Superior temporal gyrus (tissue), 1 donor: ENCODE data around the gene ZCCHC12.
"Not testable (repeated sequence)": the region's sequence is repeated elsewhere in the genome, so short reads cannot be mapped to it uniquely, and the experiment has no call there.

Experiments
- DNase-seq: peaks from one replicate; pipeline ENCODE4 v3.0.0-alpha.2; 2016; ENCODE audit errors: extremely low spot score

The ZCCHC12 gene

DNA sequence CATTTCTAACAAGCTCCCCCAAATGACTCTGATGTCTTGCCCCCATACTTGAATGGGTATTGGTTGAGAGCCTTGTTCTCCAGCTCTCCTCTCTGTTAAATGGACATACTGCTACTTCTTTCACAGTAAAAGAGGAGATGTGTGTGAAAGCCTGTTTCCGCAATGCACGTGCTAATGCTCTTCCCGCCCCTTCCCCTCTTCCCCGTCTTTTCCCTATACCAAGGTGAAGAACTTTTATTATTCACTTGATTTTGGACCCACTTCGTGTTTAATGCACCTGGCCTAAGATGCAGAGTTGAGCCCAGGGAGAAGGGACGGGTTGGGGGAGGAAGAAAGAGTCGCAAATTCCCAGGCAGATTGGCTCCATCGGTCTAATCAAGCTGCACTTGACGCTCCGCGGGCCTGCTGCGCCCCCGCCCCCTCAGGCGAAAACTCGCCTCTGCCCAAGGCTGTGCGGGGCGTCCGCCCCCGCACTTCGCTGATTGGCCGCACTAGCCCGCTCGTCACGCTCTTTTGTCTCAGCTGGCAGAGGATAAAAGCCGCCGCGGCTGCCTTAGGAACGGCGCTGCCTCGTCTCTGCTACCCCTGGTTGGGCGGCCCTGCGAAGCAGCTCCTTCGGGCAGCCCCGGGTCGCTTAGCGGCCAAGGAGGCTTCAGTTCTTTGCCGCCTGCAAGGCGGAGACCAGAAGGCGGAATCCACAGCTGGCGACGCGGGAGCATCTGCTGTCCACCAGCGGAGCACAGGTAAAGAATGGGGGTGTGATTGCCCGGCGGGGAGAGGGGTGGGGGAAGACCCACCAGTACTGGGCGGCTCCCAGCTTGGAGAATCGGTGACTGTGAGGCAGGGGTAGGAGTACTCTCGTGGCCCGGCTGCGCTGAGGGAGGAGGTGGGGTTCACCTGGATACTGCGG is at the start of gene ZCCHC12:
Gene ZCCHC12 (plus strand): TSS at position 562 of the 910 bp plus-strand sequence. CDS start 1,421 bp downstream, outside the sequence.
- DNase-seq: peak; percentile 49

DNA sequence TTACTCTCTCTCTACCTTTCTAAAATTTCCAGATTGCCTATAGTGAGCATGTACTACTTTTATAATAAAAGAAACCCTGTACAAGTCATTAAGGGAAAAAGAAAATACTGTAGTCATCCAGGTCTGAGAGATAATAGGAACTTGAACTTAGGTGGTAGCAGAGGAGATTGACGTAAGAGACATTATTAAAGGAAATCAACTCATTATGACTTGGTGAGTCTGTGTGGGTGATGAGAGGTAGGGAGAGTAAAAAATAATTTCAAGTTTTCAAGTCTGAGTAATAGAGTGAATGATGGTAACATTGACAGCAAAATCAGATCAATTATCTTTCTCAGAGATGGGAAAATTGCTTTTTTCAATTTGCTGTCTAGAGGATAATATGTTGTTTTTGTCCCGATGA is 44.0 kb upstream of the ZCCHC12 start:
- DNase-seq: no peak

DNA sequence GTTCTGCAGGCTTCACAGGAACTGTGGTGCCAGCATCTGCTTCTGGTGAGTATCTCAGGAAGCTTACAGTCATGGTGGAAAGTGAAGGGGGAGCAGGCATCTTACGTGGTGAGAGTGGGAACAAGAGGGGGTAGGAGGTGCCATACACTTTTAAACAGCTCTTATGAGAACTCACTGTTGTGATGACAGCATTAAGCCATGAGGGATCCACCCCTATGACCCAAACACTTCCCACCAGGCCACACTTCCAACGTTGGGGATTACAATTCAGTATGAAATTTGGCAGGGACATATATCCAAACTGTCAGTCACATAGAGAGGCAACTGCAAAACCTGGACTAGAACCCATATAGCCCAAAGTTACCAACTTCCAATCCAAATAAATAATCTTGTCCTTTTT is 43.1 kb upstream of the ZCCHC12 start:
- no peak for DNase-seq

DNA sequence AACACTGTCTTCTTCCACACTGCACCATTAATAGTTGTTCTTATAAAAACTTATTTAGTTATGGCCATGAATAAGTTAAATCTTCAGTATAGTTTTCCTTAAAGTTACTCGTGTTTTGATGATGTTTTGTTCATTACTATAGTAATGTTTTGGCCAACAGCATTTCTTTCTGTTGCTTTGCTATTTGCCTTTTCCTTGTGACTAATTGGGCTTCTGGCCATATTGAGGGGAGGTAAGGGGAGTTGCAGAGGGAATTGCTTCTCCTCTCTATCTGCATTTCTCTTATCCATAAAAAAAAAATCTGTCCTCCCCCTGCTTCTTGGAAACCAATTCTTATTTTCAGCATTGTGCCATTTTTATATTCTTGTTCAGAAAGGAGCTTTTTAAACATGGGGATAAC is 42.7 kb upstream of the ZCCHC12 start:
- DNase-seq: no peak

DNA sequence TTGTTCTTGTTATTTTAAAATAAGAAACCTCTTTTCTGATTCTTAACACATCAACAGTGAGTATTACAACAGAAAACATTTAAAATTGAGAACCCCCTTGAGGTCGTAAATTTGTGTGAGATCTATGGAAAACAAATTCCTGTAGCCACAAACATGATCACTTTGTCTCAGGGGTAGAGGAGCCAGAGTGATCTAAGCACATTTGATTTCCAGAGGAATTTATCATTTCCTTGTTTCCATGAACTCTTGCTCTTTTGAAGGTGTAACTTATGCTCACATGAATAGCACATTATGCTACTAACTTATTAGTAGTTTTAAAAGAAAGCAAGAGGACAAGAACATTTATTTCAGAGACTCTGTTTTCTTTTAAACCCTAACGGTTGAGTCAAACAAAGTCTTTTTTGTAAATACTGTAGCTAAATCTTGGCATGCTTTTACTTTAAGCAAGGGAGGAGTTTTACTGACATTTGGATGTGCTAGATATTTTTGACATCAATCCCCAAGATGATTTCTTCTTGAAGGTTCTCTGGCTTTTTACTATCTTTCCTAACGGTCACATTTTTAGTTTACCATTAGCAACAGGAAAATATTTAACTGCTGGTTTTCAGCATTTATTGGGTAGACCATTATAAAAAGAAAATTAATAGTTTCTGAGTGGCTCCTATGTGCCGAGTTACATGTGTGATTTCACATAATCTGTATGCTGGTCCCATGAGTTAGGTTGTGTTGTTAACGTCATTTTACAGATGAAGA is 27.9 kb upstream of the ZCCHC12 start:
- DNase-seq: no peak

DNA sequence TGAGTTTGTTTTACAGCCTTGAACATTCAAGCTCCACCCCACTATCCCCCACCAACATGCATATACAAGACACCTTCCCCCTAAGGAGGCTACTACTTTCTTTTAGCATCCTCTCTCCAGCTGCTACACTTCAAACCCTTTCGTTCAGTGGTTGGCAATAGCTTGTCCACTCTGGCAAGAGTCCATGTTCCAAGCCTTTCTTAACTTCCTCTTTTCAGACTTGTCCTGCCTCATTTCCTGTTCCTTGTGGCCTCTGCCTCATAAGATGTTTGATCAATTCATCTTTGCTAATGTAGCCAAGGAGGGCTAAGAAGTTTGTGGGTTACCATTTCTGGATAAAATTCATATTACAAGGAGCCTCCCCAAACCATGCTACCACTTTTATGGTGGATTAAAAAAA is 20.8 kb upstream of the ZCCHC12 start:
- no peak for DNase-seq

DNA sequence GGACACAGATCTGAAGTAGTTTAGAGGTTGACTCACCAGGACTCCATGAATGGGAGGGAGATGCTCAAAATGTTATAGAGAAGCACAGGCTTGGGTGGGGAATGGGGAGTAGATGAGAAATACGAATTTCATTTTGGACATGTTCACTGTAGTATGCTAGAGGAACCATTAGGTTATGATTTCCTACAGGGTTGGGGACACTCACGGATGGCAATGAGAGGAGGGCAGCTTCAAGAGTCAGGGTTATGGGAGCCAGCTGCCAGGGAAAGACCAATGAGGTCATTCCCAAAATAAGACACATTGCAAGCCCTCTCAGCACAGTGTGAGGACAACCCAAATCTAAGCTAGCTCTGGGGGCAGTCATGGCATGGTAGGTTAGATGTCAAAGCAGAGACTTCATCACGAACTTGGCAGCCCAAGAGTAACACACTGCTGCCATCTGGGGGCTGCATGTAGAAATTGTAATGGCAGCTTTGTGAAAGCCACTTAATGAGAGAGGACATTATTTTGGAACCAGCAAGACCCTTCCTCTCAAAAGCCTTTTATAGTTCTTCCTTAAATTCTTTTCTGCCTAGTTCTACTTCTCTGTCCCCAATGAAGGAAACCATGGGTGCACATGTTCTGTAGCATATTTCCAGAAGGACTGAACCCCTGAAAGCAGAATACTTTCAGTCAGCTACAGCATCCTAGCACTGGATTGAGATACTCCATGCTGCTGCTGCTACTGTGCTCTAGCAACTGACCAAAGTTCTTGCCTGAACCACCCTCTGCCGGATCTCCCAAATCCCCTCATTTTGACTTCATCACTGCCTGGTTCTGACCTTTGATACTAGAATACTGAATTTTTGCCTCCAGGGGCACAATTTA is 16.2 kb upstream of the ZCCHC12 start:
- DNase-seq: peak; percentile 71

DNA sequence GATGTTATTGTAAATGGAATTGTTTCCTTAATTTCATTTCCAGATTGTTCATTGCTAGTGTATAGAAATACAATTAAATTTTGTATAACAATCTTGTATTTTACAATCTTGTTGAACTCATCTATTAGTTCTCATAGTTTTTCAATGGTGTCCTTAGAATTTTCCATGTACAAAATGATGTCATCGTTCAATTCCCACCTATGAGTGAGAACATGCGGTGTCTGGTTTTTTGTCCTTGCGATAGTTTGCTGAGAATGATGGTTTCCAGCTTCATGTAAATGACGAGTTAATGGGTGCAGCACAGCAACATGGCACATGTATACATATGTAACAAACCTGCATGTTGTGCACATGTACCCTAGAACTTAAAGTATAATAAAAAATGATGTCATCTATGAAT is 6.4 kb upstream of the ZCCHC12 start:
- not testable (repeated sequence) for DNase-seq

DNA sequence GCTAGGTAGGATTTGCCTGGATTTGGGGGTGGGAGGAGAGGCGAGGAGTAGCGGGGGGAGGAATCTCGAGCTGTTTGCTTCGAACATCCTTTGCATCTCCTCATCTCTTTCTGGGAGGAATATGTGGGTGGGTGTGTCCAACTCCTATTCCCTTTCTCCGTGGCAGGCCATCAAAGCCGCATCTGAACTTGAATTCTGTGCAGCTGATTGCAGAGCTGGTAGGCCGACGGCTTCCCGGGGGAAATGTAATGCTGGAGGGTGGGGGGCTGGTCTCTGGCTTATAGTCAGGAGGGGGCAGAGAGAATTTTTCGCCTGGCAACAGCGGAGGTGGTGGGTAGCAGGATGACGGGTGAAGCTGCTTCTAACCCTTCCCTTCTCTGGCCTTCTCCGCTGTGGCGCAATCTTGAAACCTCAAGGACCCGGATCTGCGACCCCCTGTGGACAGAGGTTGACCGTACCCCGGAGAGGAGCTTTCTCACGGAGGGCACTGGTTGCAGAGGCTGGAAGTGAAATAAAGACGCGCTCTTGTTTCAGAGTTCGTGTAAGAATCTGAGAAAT is 628 bp downstream of the ZCCHC12 start:
- no peak for DNase-seq

DNA sequence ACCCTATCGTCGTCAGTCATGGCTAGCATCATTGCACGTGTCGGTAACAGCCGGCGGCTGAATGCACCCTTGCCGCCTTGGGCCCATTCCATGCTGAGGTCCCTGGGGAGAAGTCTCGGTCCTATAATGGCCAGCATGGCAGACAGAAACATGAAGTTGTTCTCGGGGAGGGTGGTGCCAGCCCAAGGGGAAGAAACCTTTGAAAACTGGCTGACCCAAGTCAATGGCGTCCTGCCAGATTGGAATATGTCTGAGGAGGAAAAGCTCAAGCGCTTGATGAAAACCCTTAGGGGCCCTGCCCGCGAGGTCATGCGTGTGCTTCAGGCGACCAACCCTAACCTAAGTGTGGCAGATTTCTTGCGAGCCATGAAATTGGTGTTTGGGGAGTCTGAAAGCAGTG is 1.6 kb downstream of the ZCCHC12 start:
- DNase-seq: no peak

DNA sequence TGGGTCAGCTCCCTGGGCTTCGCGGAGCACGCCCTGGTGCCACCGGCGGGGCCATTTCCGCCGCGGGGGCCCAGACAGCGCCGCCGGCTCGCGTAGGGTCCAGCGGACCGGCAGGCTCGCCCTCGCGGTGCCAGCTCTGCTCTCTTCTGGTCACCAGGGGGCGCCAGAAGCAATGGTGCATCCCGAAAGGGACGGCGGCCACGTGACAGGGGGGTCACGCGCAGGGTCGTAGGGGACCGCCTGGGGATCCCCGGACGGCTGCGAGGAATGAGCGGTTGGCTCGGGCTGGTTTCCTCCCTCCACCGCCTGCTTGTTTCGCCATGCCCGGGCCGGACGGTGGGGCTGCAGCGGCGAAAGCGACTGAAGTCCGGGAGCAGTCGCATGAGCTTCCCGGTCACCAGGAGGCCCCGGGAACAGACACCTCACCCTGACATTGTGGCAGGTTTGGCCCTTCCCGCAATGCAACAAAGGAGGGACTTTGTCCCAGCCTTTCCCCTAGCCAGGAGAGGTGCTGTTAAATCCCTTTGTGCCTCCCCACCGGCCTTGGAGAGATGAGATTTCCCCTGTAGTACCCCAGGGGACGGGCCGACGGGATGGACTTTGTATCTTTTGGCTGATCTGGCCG is 15.8 kb downstream of the ZCCHC12 start:
- peak; percentile 77 for DNase-seq

DNA sequence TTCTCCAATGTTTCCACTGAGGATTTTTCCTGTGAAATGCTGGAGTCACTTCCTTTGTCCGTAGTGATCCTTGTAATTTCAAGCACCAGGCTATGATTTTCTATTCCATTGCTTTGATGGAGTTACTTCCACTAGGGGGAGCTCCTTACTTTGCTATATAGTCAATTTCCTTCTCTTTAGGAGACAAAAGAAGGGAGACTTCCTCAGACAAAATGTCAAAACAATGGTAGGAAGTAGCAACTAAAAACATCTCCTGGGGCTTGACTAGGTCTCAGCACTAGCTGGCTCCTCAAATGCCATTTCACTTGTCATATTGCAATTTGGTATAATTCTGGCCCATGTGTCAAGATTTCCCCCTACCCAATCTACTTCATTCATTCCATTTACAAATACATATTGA is 24.1 kb downstream of the ZCCHC12 start:
- DNase-seq: peak; percentile 88

DNA sequence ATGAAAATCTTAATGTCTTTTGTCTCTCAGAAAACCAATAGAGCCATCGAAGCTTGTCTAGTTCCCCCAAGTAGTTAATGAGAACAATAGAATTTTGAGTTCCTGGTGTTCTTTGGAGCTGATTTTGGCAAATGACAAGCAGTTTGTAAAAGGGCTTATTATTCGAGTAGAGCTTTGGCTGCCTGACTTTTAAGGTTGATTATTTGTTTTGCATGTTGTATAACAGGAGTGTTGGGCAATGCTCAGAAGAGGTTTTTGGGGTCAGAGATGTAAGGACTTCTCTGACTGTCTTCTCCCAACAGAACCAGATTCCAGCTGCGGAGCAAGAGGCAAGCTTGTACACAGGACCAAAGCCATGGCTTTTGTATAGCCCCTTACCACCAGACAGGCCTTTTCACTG is 30.0 kb downstream of the ZCCHC12 start:
- DNase-seq: peak; percentile 48

DNA sequence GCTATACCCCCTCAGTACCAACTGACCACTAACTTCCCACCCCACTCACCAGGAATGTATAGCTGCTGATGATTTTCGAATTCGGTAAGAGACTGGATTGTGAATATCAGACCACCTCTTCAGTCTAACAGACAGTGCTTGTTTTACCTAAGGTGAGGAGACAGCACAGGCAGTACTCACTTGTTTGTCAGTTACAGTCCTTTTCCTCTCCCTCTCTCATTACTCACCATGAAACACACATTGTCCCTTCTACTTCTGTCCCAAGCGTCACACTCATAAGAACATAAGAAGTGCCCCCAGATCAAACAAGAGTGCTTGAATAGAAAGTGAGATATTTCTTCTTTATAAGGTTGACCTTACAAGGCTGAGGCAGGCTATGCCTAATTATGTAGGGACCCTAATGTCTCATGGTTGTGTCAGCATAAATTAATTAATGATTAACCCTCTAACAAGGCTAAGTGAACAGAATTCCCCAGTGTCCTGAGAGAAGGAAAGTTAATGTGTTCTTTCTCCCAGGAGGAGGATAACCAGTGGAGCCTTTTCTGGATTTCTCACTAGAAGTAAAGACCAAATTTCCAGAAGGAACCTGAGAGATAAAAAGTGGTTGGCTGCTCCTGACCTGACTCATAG is 32.2 kb downstream of the ZCCHC12 start:
- no peak for DNase-seq

DNA sequence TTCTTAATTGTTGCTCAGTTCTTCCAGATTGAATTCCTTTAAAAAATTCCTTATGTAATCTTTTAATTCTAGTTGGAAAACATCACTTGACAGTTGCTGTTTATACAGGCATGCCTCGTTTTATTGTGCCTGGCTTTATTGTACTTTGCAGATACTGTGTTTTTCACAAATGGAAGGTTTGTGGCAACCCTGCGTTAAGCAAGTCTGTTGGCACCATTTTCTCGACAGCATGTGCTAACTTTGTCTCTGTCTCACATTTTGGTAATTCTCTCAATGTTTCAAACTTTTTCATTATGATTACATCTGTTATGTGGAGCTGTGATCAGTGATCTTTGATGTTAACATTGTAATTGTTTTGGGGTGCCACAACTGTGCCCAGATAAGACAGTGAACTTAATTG is 33.4 kb downstream of the ZCCHC12 start:
- DNase-seq: no peak

DNA sequence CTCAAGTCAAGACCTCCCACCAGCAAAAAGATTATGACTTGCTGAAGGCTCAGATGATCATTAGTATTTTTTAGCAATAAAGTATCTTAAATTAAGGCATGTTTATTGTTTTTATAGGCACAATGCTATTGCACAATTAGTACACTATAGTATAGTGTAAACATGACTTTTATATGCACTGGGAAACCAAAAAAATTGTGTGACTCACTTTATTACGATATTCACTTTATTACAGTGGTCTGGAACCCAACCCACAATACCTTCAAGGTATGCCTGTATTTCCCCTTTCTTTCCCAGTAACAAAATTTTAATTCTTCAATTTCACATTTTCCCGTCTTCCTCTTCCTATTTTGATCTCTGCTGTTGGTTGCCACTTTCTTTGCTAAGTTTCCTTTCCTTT is 37.7 kb downstream of the ZCCHC12 start:
- no peak for DNase-seq

DNA sequence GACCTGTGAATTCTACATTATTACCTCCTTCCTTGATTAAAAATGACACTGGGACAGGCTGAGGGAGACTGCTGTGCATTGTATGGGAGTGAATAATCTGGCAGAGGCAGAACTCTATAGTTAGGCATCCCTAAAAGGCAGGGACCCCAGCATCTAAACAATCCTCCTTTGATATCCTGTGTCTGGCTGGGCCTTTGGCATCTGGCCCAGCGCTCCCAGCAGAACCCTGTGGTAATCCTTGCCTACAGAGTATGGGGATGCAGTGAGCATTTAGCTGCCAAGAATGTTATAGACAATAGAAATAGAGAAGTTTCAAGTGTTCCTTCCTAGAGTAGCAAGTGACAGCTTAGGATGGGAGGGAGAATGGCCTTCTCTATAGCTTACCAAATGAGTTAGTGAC is 38.5 kb downstream of the ZCCHC12 start:
- no peak for DNase-seq

DNA sequence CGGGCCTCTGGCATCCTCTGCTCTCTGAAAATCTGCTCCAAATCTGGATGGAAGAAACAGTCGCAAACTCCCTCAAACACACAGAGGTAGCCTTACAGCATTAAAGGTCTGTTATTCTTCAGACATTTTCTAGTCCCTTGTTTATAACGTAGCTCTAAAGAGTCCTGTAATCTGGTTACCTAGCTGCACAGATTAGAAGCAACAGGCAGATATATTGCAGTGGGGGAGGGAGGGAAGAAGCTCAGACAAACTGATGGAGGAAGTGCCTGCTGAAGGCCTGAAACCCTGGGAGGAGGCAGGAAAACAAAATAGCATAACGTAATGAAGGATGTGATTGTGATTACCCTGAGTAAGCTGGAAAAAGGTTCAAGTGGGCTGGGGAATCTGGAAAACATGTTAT is 39.4 kb downstream of the ZCCHC12 start:
- DNase-seq: no peak

DNA sequence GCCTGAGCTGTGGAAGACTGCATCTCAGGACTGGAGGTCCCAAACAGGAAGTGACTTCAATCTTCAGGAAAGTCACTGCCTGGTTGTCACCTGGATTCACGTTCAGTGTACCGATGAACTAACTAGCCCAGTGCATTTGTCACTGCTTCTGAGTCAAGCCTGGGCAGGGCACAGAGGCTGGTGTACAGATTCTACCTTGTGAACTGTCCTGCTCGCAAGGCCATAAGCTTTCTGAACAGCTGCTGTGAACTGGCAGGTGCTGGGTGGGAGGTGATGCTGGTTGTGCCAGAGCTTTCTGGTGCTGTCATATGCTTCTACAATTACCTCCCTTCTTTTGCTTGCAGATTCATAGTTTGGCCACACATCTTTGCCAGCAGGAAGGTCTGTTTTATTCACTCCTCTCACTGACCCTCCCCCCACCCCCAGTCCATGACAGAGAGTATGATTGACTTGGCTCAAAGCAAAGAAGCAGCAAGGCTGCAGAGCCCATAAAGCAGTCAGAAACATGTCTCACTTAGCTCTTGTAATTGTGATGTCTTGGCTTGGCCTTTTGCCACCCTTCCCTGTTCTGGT is 40.5 kb downstream of the ZCCHC12 start:
- DNase-seq: no peak

DNA sequence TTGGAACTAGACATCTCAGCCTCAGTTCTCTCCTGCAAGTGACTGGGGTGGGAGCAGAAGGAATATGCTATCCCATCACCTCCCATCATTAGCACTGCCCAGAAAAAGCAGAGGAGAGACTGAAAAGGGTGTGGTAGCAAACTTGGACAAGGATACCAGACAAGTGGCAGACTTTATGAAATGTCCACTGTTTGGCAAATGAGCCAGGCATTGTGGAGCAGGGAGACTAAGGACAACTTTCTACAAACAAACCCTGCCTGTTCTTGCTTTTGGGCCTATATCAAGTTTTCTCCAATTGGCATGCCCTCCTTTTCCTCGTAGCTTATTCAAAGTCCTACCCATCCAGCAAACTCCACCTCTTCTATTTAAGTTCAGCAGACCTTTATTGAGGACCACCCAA is 41.6 kb downstream of the ZCCHC12 start:
- DNase-seq: no peak
